ENCODE data around the gene NOS1.

NOS1 gene

DNA sequence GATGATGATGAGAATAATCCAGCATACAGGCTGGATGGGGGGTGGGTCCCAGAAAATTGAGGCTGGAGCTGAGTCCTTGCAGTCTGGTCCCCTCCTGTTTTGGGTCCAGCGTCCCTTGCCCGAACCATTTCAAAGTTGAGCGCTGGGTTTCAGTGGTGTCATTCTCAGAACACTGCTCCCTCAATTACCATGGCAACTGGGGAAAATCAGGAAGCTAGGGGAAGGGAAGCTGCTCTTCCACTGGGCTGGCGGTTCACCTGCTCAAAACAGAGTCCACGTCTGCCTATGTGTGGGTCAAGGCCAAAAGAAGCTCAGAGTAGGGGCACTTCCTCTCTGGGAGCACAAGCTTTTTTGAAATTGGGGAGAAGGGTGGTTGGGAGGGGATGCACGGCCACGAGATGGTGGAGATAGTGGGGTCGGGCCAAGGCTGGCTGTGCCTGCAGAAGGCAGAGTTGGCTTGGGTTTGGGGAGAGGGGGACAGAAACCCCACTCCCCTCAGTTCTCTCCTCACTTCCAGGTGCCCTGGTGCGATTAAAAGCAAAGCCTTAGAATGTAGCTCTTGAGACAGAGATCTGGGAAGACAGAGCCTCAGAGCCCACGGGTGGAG, 1.7 kb upstream of the NOS1 start:
- no peak for DNase-seq

GRCh38 chr12:117362391-117362790, 965 bp upstream of the NOS1 start:
- DNase-seq, result no peak

DNA sequence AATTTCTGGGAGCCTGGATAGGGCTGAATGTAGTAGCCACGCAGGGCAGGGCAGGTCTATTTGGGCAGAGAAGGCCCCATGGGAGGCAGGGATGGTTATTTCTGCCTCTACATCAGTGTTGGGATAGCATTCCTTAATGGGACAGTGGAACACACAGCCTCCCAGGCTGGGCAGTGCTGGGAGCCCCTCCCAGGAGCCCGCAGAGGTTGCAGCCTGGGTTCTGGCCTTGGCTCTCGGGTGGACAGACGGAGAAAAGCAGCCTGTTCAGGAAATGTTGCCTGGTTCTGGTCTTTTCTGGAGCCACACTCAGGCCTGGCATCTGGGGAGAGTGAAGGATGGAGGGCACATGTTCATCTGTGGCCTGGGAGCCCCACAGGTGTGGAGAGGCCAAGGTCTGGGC, 479 bp upstream of the NOS1 start:
- no peak for DNase-seq

DNA sequence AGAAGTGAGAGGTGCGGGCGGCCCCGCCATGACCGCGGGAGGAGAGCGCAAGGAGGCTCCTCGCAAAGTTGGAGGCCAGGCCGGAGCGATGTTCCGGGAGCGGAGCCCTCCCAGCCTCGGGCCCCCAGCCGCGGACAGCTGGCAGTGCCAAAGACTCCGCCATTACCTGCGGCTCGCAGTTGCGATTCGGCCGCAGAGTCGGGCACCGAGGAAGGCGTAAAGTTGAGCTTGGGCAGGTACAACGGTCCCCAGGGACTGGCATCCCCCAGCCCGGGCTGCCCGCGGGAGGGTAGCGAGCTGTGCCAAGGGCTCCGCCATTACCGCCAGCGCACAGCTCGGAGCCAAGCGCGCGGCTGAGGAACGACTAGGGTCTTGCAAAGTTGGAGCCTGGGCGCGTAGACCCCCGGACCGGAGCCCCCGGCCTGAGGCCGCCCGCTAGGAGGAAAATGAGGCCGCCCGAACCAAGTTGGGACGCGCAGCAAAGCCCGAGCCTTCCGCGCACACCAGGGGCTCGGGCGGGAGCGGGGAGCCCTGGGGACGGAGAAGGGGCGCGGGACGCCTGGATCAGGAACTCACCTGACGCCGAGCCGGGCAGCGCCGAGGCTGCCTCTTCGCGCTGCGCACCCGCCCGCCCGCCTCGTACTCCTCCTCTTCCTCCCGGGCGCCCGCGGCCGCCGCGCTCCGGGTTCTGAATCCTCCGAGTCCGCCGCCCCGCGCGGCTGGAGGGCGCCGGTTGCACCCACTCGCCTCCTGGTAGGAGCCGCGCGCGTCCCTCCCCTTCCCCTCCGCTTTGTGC, 677 bp downstream of the NOS1 start:
- DNase-seq, result no peak

DNA sequence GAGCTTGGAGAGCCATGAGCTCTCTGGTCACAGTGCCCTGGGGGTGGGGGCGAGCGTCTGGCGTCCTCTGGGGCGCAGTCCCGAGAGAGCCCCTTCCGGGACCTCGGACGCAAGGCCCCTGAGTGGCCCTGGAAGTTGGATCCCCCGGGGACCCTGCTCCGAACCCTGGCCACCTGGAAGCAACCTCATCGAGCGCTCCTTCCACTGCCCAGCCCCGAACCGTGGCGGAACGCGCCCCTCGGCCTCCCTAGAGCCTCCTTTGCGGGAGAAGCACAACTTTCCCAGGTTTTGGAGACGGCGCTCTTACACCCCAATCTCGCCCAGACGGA, 1.2 kb downstream of the NOS1 start:
- DNase-seq, result no peak

GRCh38 chr12:117359029-117359845, 2.2 kb downstream of the NOS1 start:
- no peak for DNase-seq

DNA sequence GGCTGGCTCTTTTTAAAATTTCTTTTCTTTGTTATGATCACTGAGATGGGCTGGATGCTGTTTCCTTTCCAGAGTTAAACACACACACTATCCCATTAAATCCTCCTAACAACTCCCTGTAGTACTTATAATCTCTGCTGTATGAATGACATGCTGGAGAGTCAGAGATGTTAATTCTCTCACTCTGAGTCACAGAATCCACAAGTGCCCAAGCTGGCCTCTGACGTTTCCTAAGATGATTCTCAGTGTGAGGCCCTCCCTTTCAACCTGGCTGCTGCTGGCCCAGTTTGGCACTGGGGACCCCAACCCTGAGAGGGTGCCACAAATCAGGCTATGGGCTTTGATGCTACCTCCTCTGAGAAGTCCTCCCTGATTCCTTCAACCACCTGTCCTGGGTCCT, 5.4 kb downstream of the NOS1 start:
- DNase-seq, result no peak

GRCh38 chr12:117352883-117353282, 8.5 kb downstream of the NOS1 start:
- no peak for DNase-seq

GRCh38 chr12:117352206-117352605, 9.2 kb downstream of the NOS1 start:
- DNase-seq, result no peak

DNA sequence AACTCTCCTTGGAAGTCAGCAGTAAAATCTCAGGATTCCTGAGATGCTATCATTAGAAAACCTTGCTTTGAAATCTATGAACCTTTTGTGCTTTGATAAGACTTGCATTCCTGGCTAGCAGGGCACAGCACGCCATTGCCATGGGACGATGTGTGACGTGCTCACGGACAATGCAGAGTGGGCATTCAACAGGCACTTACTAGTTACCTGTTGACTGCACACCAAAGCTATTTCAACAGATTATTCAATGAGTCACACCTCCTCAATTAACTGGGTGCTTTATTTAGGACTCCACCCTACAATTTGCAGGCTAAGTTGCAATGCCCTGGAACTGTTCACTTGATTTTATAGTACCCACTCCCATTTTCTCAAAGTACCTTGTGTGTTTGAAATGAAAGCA, 11.3 kb downstream of the NOS1 start:
- no peak for DNase-seq

- DNase-seq, result no peak
Measured at GRCh38 chr12:117347588-117347987, 13.8 kb downstream of the NOS1 start.

DNA sequence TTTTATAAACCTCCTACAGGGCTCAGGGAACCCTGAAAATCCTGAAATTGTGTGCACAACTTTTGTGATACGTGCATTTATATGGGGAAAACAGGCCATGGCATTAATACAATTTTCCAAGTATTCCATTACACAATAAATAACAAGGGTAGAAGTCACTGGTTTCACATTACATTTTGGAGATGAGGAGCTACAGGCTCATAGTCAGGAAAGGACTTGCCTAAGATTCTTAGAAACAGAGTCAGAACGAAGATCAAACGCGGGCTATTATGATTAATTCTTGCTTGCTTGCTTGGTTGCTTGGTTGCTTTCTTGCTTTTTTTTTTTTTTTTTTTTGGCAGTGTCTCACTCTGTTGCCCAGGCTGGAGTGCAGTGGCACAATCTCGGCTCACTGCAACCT, 16.7 kb downstream of the NOS1 start:
- no peak for DNase-seq

DNA sequence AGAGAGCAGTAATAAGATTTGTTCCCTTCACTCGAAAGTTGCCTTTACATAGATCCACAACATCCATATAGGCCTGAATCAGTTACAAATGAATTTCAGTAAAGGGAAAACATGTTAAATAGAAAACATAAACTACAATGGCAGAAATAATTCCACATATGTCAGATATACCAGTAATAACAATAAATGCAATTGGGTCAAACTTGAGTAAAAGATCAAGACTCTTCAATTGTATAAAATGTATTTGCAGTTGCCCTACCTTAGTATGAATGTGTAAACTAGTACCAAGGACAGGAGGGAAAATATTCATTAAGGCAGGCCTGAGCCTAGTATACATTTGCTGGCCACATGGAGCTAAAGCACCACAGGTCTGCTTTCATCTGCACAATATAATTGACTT, 17.6 kb downstream of the NOS1 start:
- no peak for DNase-seq

DNA sequence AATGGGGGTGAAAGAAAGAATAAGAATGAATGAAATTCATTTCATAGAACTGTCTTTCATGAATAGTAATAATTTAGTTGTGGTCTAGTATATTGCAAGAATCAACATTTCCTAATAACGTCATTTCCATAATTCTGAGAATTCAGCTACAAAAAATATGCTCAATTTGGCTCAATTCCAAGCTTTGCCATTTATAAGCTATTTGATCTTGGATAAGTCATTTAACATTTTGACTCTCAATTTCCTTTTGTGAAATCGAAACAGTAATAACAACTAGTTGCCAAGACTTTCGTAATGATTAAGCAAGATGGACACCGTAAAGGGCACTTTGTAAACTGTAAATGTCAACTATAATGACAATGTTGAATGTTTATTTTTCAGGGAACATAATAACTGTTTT, 18.1 kb downstream of the NOS1 start:
- no peak for DNase-seq

DNA sequence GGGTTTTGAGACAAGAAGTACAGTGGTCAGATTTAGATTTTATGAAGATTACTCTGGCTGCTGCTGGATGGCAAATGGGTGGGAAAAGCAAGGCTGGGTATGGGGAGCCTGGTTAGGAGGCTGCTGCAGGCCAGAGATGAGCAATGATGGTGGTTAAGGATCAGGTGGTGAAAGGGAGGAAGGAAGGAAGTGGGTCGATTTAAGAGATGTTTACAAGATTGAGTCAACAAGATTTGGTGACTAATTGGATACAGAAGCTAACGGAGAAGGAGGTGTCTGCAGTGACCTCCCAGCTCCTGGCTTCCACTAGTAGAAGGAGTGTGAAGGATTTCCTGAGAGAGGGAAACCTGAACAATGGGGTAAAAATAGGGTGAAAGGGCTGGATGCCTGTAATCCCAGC, 18.7 kb downstream of the NOS1 start:
- DNase-seq, result no peak

DNA sequence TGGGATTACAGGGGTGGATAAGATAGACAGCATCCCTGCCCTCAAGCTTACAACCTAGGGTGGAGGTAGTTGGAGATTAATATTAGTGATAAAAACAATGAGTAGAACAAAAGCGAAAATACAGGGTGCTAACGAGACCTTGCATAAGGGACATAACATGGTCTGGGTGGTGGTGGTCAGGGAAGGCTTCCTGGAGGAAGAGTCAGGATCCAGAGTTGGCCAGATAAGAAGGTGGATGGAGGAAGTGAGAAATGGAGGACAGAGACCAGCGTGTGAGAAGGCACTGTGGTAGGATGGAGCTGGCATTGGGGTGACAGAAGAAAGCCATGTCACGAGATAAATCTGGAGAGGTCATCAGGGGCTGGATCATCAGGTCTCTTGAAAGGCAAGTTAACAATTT, 19.2 kb downstream of the NOS1 start:
- DNase-seq, result no peak

GRCh38 chr12:117339104-117339503, 22.3 kb downstream of the NOS1 start:
- no peak for DNase-seq

DNA sequence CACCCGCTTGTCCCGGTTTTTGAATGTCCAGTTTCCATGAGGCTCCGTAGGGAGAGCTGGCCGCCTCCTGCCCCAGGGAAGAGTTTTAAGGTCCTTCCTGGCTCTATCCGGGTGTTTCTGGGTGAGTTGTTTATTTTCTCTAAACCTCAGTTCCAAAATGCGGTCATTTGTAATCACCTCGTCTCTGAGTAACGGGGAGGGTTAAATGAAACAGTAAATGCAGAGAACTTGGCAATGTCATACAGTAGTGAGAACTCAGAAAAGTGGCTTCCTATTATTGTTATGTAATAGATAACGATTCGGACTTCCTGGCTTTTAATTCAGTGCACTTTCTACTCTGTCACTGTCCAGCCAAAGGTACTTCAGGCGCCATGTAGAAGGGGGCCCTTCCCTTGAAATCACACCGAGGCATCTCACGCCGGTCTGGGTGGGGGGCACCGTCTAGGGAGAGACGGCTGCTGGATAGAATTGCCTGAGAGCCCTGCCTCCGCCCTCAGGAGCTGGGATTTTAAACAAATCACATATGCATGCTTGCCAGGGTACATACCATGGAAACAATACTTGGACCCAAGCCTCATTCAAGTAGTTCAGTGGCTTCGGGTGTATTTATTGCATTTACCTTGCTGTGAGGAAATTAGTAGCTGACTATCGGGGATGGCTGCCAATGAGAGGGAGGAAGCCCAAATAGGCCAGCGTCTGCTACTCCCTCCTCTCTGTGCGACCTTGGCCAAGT, 26.4 kb downstream of the NOS1 start:
- no peak for DNase-seq

DNA sequence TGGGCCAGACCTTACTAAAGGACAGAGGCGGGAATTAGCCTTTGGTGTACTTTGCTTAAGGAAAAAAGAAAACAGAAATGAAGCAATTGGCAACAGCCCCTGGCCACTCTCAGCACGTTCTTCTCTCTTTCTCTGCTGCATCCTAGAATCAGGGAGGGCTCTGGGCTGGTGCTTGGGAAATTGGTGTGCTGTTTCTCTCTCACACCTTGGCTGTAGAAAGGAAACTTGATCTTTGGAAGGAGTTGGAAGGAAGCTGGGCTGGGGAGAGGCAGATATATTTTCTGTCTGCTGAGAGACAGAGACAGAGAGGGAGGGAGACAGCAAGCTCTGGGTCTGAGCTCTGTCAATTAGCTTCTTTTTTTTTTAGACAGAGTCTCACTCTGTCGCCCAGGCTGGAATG, 27.4 kb downstream of the NOS1 start:
- DNase-seq, result no peak

DNA sequence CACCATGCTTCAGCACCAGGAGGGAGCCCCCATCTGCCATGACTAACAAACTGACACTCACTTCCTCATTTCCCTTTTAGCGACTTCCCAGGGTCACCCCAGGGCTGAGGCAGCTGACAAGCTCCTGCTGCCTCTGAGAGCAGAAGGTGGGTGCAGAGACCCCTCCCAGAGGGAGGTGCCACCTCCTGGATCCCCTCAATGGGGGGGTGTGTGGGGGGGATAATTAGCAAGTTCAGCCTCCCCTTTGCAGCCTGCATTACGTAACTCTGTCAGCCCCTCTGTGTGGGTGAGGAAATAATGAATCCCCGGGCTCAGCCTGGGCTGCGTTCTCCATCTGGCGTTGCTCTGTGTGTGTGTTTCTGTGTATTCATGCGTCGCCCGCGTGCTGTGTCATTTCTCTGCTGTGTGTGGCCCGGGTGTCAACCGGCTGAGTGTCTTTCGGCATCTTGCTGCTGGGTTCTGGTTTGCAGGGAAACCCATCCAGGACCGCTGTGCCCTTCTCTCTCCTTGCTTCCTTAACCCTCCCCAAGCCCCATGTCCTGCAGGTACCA, 28.0 kb downstream of the NOS1 start:
- DNase-seq, result no peak

GRCh38 chr12:117331691-117332090, 29.7 kb downstream of the NOS1 start:
- DNase-seq, result no peak

DNA sequence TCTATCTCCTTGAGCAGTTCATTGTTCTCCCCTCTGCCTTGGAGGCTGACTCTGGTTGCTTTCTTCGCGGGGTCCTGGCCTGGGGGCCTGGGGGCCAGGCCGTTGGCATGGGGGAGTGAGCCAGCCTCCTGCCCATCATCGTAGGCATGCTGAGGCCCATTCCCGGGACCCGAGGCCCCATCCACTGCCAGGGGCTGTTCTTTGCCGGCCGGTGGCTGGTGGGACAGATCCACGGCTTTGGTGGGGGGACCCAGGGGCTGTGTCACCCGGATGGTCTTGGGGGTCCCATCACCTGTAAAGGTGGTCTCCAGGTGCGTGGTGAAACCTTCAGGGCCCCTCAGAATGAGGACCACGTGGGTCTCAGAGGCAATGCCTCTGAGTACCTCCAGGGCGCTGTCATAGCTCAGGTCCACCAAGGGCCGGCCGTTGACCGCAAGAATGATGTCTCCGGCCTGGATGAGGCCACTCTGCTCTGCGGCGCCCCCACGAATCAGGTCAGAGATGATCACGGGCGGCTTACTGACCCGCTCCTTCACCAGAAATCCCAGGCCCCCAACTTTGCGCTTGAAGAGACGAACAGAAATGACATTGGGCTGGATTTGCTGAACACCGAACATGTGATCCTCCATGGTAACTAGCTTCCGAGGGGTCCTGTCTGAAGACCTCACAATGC, 30.8 kb downstream of the NOS1 start:
- DNase-seq, result no peak

DNA sequence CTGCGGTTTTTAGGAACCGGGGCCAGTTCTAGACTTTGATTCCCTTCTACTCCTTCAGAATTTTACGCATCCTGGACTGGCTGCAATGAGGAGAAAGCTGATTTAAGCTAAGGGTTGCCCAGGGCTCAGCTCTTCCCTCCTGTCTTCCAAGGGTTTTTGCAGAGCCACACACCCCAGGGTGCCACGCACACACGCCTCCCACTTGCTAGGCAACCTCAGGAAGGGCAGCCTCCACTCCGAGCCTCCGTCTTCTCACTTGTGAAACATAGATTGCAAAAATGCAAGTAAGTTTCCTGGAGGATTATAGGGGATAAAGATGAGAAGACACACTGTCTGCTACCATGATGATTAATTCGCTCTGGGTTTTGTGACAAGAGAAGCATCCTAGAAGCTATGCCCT, 31.7 kb downstream of the NOS1 start:
- DNase-seq, result no peak

Measured in SHP77 treated with DMSO at 0.1 percent for 48 hours (cell line).